Ishikawa (cell line): ENCODE measurements around the gene SEC14L2.

Source experiments
- CEBPB ChIP-seq: IDR thresholded peaks from 2 replicates; pipeline ENCODE4 v1.6.1; 2012
- CREB1 ChIP-seq: IDR thresholded peaks from 2 replicates; pipeline ENCODE4 v1.6.1; 2012; ENCODE audit warnings: low read depth
- EGR1 ChIP-seq: IDR thresholded peaks from 2 replicates; pipeline ENCODE4 v1.6.1; 2012
- EP300 ChIP-seq: IDR thresholded peaks from 2 replicates; pipeline ENCODE4 v1.6.1; 2012; ENCODE audit warnings: borderline replicate concordance
- FOXM1 ChIP-seq: IDR thresholded peaks from 2 replicates; pipeline ENCODE4 v1.6.1; 2012; ENCODE audit warnings: low read depth, borderline replicate concordance
- MAX ChIP-seq: IDR thresholded peaks from 2 replicates; pipeline ENCODE4 v1.6.1; 2012
- NFIC ChIP-seq: IDR thresholded peaks from 2 replicates; pipeline ENCODE4 v1.6.1; 2012
- RAD21 ChIP-seq: IDR thresholded peaks from 2 replicates; pipeline ENCODE4 v1.6.1; 2012; ENCODE audit warnings: low read depth
- TAF1 ChIP-seq: IDR thresholded peaks from 2 replicates; pipeline ENCODE4 v1.6.1; 2012; ENCODE audit warnings: low read depth, mild to moderate bottlenecking
- TCF12 ChIP-seq: IDR thresholded peaks from 2 replicates; pipeline ENCODE4 v1.6.1; 2012; ENCODE audit warnings: low read depth
- TEAD4 ChIP-seq: IDR thresholded peaks from 2 replicates; pipeline ENCODE4 v1.6.1; 2012
- USF1 ChIP-seq: IDR thresholded peaks from 2 replicates; pipeline ENCODE4 v1.6.1; 2012
- YY1 ChIP-seq: IDR thresholded peaks from 2 replicates; pipeline ENCODE4 v1.6.1; 2012; ENCODE audit warnings: low read depth
- ZBTB7A ChIP-seq: IDR thresholded peaks from 2 replicates; pipeline ENCODE4 v1.6.1; 2012; ENCODE audit warnings: low read depth
- TF ChIP-seq, protein P1 (sequence below): IDR thresholded peaks from 2 replicates; pipeline ENCODE4 v1.6.1; 2012; ENCODE audit warnings: low read depth, mild to moderate bottlenecking

The SEC14L2 gene

DNA sequence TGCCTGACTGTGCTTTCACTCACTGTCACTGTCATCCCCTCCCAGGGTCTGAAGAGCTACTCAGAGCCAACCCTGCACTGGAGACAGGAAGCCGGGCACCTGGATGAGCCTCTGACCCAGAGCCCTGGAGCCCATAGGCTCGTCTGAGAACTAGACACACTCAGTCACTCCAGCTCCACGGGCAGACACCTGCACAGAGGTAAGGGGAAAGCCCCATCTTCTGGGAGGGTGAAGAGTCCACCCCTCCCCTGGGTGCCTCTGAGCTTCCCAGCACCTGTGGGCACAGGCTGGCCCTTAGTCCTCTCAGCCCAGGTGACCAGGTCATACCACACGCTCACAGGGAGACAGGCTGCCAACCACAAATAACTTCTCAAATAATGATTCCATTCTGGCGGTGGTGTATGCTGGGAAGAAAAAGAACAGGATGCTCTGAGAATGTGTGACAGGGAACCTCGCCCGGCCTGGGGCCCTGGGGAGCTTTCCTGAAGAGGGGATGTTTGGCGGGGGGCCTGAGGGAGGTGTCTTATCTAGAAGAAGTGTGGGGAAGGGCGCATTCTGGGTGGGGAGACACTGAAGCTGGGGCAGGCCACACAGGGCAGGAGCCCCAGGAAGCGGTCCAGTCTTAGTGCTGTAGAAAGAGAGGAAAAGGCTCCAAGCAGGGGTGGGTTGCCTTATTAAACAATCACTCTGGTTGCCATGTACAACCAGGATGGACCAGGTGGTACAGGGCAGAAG, 34.7 kb upstream of the SEC14L2 start:
- TF ChIP-seq ZBTB7A (no peak), EP300 (no peak), TCF12 (no peak), NFIC (no peak), TAF1 (no peak), FOXM1 (no peak), MAX (no peak), TEAD4 (no peak)
- TF ChIP-seq, protein P1, sequence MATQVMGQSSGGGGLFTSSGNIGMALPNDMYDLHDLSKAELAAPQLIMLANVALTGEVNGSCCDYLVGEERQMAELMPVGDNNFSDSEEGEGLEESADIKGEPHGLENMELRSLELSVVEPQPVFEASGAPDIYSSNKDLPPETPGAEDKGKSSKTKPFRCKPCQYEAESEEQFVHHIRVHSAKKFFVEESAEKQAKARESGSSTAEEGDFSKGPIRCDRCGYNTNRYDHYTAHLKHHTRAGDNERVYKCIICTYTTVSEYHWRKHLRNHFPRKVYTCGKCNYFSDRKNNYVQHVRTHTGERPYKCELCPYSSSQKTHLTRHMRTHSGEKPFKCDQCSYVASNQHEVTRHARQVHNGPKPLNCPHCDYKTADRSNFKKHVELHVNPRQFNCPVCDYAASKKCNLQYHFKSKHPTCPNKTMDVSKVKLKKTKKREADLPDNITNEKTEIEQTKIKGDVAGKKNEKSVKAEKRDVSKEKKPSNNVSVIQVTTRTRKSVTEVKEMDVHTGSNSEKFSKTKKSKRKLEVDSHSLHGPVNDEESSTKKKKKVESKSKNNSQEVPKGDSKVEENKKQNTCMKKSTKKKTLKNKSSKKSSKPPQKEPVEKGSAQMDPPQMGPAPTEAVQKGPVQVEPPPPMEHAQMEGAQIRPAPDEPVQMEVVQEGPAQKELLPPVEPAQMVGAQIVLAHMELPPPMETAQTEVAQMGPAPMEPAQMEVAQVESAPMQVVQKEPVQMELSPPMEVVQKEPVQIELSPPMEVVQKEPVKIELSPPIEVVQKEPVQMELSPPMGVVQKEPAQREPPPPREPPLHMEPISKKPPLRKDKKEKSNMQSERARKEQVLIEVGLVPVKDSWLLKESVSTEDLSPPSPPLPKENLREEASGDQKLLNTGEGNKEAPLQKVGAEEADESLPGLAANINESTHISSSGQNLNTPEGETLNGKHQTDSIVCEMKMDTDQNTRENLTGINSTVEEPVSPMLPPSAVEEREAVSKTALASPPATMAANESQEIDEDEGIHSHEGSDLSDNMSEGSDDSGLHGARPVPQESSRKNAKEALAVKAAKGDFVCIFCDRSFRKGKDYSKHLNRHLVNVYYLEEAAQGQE = no peak

GRCh38 chr22:30362651-30363281, 34.1 kb upstream of the SEC14L2 start:
- TF ChIP-seq, protein P1 = no peak
- no peak for TF ChIP-seq YY1
- TF ChIP-seq MAX = no peak
- TF ChIP-seq USF1 = no peak
- TF ChIP-seq RAD21 = no peak
- TF ChIP-seq ZBTB7A = no peak
- TF ChIP-seq TAF1 = no peak
- TF ChIP-seq CREB1 = no peak
- TF ChIP-seq TEAD4 = no peak
- TF ChIP-seq EGR1 = no peak
- no peak for TF ChIP-seq FOXM1
- TF ChIP-seq EP300 = no peak
- TF ChIP-seq CEBPB = no peak
- no peak for TF ChIP-seq NFIC
- no peak for TF ChIP-seq TCF12

GRCh38 chr22:30365891-30366290, 30.9 kb upstream of the SEC14L2 start:
- no peak for TF ChIP-seq NFIC
- no peak for TF ChIP-seq ZBTB7A
- no peak for TF ChIP-seq FOXM1
- TF ChIP-seq MAX = no peak
- no peak for TF ChIP-seq EP300
- TF ChIP-seq TAF1 = no peak
- TF ChIP-seq, protein P1 = no peak
- TF ChIP-seq CREB1 = no peak
- no peak for TF ChIP-seq USF1
- no peak for TF ChIP-seq CEBPB
- TF ChIP-seq TEAD4 = no peak
- no peak for TF ChIP-seq YY1
- TF ChIP-seq TCF12 = no peak
- TF ChIP-seq EGR1 = no peak
- no peak for TF ChIP-seq RAD21

DNA sequence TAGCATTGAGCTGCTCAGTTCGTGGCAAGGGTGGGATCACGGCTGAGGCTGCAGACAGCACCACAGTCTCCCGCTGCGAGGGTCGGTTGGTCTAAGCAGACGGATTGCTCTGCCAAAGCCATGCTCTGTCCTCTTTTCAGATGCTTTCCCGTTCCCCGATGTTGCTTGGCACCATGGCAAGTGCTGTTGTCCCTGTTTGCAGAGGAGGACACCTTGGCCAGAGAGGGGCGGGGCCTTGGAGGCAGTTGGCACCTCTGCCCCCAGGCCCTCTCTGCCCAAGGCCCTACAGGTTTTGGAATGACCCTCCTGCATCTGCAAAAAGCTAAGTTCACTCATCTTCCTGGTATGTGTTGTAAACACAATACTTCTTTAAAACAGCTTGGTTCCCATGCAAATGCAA, 28.4 kb upstream of the SEC14L2 start:
- TF ChIP-seq CREB1 (no peak), USF1 (no peak), MAX (no peak)
